HepG2 (cell line): ENCODE data around the gene PACRGL. TPM values are rescaled to one million over a fixed set of nuclear protein-coding genes. Genes with fewer than 3 reads are reported as not detected.
A peak's percentile ranks its signal among the peaks of the same experiment; 100 is the strongest.

ENCODE experiments used
- BCL6 ChIP-seq: IDR thresholded peaks from 2 replicates; pipeline ENCODE4 v1.6.1; 2016; ENCODE audit warnings: missing genetic modification reagents, missing compliant biosample characterization
- GLI4 ChIP-seq: sonication (generic); formaldehyde crosslinking; IDR thresholded peaks from 2 replicates; pipeline ENCODE4 v1.5.1; 2020; ENCODE audit warnings: missing genetic modification reagents, mild to moderate bottlenecking, moderate library complexity, borderline replicate concordance
- GTF3A ChIP-seq: sonication (generic); formaldehyde crosslinking; conservative IDR thresholded peaks from 2 replicates; pipeline ENCODE4 v1.4.0; 2020; ENCODE audit warnings: mild to moderate bottlenecking, missing genetic modification reagents
- KMT2A ChIP-seq: sonication (generic); formaldehyde crosslinking; IDR thresholded peaks from 2 replicates; pipeline ENCODE4 v1.4.0; 2020; ENCODE audit warnings: missing genetic modification reagents
- NAIF1 ChIP-seq: sonication (generic); formaldehyde crosslinking; IDR thresholded peaks from 2 replicates; pipeline ENCODE4 v1.5.0; 2020; ENCODE audit warnings: mild to moderate bottlenecking, missing genetic modification reagents, borderline replicate concordance
- NCOA2 ChIP-seq: sonication (generic); formaldehyde crosslinking; IDR thresholded peaks from 2 replicates; pipeline ENCODE4 v1.8.0; 2022; ENCODE audit warnings: inconsistent platforms
- NCOA5 ChIP-seq: sonication (generic); formaldehyde crosslinking; IDR thresholded peaks from 2 replicates; pipeline ENCODE4 v1.4.0; 2020; ENCODE audit warnings: missing genetic modification reagents
- NFE2 ChIP-seq: sonication (generic); formaldehyde crosslinking; IDR thresholded peaks from 2 replicates; pipeline ENCODE4 v1.4.0; 2020; ENCODE audit warnings: missing genetic modification reagents
- PRPF4 ChIP-seq: fragments of 200-400 bp; formaldehyde crosslinking; IDR thresholded peaks from 2 replicates; pipeline ENCODE4 v1.6.1; 2016; ENCODE audit warnings: low read length, low read depth; ENCODE audit not compliant: poor library complexity, severe bottlenecking
- SPEN ChIP-seq: sonication (generic); formaldehyde crosslinking; IDR thresholded peaks from 2 replicates; pipeline ENCODE4 v1.5.1; 2020; ENCODE audit warnings: low read depth, mild to moderate bottlenecking, missing genetic modification reagents
- TAF1 ChIP-seq: sonication (generic); formaldehyde crosslinking; IDR thresholded peaks from 2 replicates; pipeline ENCODE4 v1.4.0; 2020; ENCODE audit warnings: missing genetic modification reagents
- ZBTB21 ChIP-seq: sonication (generic); formaldehyde crosslinking; IDR thresholded peaks from 2 replicates; pipeline ENCODE4 v1.4.0; 2020; ENCODE audit warnings: missing genetic modification reagents
- ZEB1 ChIP-seq: IDR thresholded peaks from 2 replicates; pipeline ENCODE4 v1.6.1; 2012; ENCODE audit warnings: mild to moderate bottlenecking, low read depth, inconsistent platforms; ENCODE audit not compliant: insufficient replicate concordance
- ZFP36L1 ChIP-seq: sonication (generic); formaldehyde crosslinking; IDR thresholded peaks from 2 replicates; pipeline ENCODE4 v1.8.0; 2022; ENCODE audit warnings: mild to moderate bottlenecking, missing genetic modification reagents, moderate library complexity
- ZIK1 ChIP-seq: sonication (generic); formaldehyde crosslinking; IDR thresholded peaks from 2 replicates; pipeline ENCODE4 v1.5.0; 2020; ENCODE audit warnings: mild to moderate bottlenecking, low read depth, missing genetic modification reagents, borderline replicate concordance
- ZMAT5 ChIP-seq: sonication (generic); formaldehyde crosslinking; IDR thresholded peaks from 2 replicates; pipeline ENCODE4 v1.5.0; 2020; ENCODE audit warnings: mild to moderate bottlenecking, low read depth, missing genetic modification reagents, borderline replicate concordance
- ZMYM3 ChIP-seq: sonication (generic); formaldehyde crosslinking; IDR thresholded peaks from 2 replicates; pipeline ENCODE4 v1.5.1; 2020; ENCODE audit warnings: mild to moderate bottlenecking, missing genetic modification reagents
- ZNF235 ChIP-seq: sonication (generic); formaldehyde crosslinking; IDR thresholded peaks from 2 replicates; pipeline ENCODE4 v1.8.1; 2023; ENCODE audit warnings: mild to moderate bottlenecking, missing genetic modification reagents, borderline replicate concordance
- ZNF329 ChIP-seq: sonication (generic); formaldehyde crosslinking; IDR thresholded peaks from 2 replicates; pipeline ENCODE4 v1.9.0; 2021; ENCODE audit warnings: low read depth, mild to moderate bottlenecking, missing genetic modification reagents
- ZNF629 ChIP-seq: sonication (generic); formaldehyde crosslinking; conservative IDR thresholded peaks from 2 replicates; pipeline ENCODE4 v1.5.0; 2020; ENCODE audit warnings: missing genetic modification reagents
- ZNF691 ChIP-seq: sonication (generic); formaldehyde crosslinking; IDR thresholded peaks from 2 replicates; pipeline ENCODE4 v1.4.0; 2020; ENCODE audit warnings: missing genetic modification reagents, low read depth, mild to moderate bottlenecking, borderline replicate concordance
- ZNF737 ChIP-seq: sonication (generic); formaldehyde crosslinking; IDR thresholded peaks from 2 replicates; pipeline ENCODE4 v1.5.0; 2020; ENCODE audit warnings: missing genetic modification reagents, mild to moderate bottlenecking, borderline replicate concordance
- ZNF878 ChIP-seq: sonication (generic); formaldehyde crosslinking; IDR thresholded peaks from 2 replicates; pipeline ENCODE4 v1.8.1; 2023; ENCODE audit warnings: mild to moderate bottlenecking, missing genetic modification reagents, moderate library complexity
- polyA plus RNA-seq, 8 experiments: library from polyadenylated mRNA; depleted of rRNA in 3 of 8; stranded (reverse) in 7 of 8; unstranded in 1 of 8; fragments of >200 nt; fragmentation: Illumina TruSeq in 4 of 8; extraction: Trizol in 4 of 8; gene quantifications; 2 replicates each; pipeline versions ENCODE4 v1.2.1 to v1.2.3, GENCODE V29; 2011 to 2016; ENCODE audit warnings: low read depth in 4 of 8, missing spikeins in 1 of 8, mixed read lengths in 1 of 8; ENCODE audit not compliant: insufficient read depth in 1 of 8
- total RNA-seq, 5 experiments: library from RNA; depleted of rRNA; stranded (reverse); fragments of >200 nt; fragmentation: Illumina TruSeq; extraction: Trizol; gene quantifications; 2 replicates each; pipeline ENCODE4 v1.2.3, GENCODE V29; 2016; ENCODE audit warnings: low read depth in 1 of 5
- TF ChIP-seq, protein P1 (sequence below): sonication (generic); formaldehyde crosslinking; IDR thresholded peaks from 2 replicates; pipeline ENCODE4 v1.4.0; 2020; ENCODE audit warnings: mild to moderate bottlenecking, missing genetic modification reagents
- TF ChIP-seq, protein P2 (sequence below): sonication (generic); formaldehyde crosslinking; IDR thresholded peaks from 2 replicates; pipeline ENCODE4 v1.8.0; 2022; ENCODE audit warnings: low read depth, missing genetic modification reagents

PACRGL gene
- total and polyA plus RNA-seq, 2 of the 13 experiments (the other 11 are each of a cell fraction or from before 2014, with no cell fraction given), result 5.8 to 15.1 TPM

GRCh38 chr4:20700007-20700761, at the start of gene PACRGL (continued):
- no peak for TF ChIP-seq ZMYM3 (CRISPR knock-in tag)
- peak; percentile 79 for TF ChIP-seq TAF1 (CRISPR knock-in tag)
- no peak for TF ChIP-seq PRPF4
- 0 out of 2 replicates have a peak, but pooled peaks have one; percentile 72 for TF ChIP-seq KMT2A
- TF ChIP-seq ZFP36L1 (CRISPR knock-in tag), result no peak
- TF ChIP-seq ZNF691, result peak; percentile 43; the same call in 1 of the 2 replicates
- no peak for TF ChIP-seq ZMAT5 (CRISPR knock-in tag)
- no peak for TF ChIP-seq NCOA5
- no peak for TF ChIP-seq ZNF629 (CRISPR knock-in tag)
- TF ChIP-seq ZIK1 (CRISPR knock-in tag), result no peak; the same call in 1 of the 2 replicates
- no peak for TF ChIP-seq ZNF737 (CRISPR knock-in tag)
- no peak for TF ChIP-seq ZNF878 (CRISPR knock-in tag)
- TF ChIP-seq ZNF329, result no peak
- no peak for TF ChIP-seq ZBTB21
- no peak for TF ChIP-seq GTF3A (CRISPR knock-in tag)
- TF ChIP-seq BCL6 (CRISPR knock-in tag), result peak; percentile 34; the same call in 1 of the 2 replicates
- TF ChIP-seq NFE2 (CRISPR knock-in tag), result no peak
- TF ChIP-seq SPEN (CRISPR knock-in tag), result peak; percentile 69
- peak; percentile 44; the same call in 1 of the 2 replicates for TF ChIP-seq NCOA2 (CRISPR knock-in tag)
- TF ChIP-seq, protein P1, sequence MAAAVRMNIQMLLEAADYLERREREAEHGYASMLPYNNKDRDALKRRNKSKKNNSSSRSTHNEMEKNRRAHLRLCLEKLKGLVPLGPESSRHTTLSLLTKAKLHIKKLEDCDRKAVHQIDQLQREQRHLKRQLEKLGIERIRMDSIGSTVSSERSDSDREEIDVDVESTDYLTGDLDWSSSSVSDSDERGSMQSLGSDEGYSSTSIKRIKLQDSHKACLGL (CRISPR knock-in tag), result peak; percentile 87; the same call in 1 of the 2 replicates
- TF ChIP-seq ZEB1, result no peak
- no peak for TF ChIP-seq GLI4
- TF ChIP-seq NAIF1 (CRISPR knock-in tag), result no peak
- TF ChIP-seq, protein P2, sequence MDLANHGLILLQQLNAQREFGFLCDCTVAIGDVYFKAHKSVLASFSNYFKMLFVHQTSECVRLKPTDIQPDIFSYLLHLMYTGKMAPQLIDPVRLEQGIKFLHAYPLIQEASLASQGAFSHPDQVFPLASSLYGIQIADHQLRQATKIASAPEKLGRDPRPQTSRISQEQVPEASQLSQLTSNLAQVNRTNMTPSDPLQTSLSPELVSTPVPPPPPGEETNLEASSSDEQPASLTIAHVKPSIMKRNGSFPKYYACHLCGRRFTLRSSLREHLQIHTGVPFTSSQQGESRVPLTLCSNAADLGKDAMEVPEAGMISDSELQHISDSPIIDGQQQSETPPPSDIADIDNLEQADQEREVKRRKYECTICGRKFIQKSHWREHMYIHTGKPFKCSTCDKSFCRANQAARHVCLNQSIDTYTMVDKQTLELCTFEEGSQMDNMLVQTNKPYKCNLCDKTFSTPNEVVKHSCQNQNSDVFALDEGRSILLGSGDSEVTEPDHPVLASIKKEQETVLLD (CRISPR knock-in tag), result no peak
- TF ChIP-seq ZNF235 (CRISPR knock-in tag), result peak; percentile 44; the same call in 1 of the 2 replicates
